HG03342 (cell line): Measurements from ENCODE around the gene HTR2B.
"Not testable (repeated sequence)": the region's sequence is repeated elsewhere in the genome, so short reads cannot be mapped to it uniquely, and the experiment has no call there.

ENCODE experiments used
- ATAC-seq: cut with Tn5 transposase; IDR thresholded peaks from one replicate; pipeline ENCODE4 v1.9.1; 2021; ENCODE audit warnings: mild to moderate bottlenecking, moderate library complexity; ENCODE audit not compliant: unreplicated experiment

The HTR2B gene

GRCh38 chr2:231134910-231135655 lies 10.2 kb upstream of the HTR2B start:
- no peak for ATAC-seq

DNA sequence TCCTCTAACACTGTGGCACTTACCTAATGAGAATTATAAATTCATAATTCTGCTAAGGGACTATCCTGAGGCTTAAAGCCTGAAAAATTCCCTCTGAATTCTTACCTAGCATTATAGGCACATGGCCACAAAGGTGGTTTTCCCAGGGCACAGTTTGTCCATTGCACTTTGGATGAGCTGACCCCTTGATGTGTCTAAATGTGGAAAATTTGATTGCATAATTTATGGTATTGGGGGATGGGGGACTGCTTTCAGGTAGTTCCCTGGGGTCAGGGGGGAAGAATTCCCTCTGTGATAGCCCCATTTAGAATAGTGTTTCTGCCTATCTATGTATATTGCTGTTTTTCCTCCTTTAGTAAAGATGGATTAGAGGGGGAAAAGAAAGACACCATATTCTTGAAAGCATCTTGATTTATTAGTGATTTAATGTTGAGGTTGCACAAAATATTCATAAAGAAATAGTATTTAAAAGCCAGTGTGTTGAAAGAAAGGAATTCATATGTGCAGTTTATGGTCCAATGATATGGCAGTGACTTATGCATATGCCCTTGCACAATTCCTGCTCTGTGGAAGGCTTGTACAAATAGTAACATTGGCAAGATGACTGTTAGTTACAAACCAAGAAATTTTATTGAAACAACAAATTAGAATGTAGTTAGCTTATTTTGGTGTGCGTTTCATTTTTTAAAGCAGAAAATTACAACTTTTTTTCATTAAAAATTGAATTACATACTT lies 8.7 kb upstream of the HTR2B start:
- no peak for ATAC-seq

GRCh38 chr2:231132129-231132528 lies 7.3 kb upstream of the HTR2B start:
- ATAC-seq: no peak

DNA sequence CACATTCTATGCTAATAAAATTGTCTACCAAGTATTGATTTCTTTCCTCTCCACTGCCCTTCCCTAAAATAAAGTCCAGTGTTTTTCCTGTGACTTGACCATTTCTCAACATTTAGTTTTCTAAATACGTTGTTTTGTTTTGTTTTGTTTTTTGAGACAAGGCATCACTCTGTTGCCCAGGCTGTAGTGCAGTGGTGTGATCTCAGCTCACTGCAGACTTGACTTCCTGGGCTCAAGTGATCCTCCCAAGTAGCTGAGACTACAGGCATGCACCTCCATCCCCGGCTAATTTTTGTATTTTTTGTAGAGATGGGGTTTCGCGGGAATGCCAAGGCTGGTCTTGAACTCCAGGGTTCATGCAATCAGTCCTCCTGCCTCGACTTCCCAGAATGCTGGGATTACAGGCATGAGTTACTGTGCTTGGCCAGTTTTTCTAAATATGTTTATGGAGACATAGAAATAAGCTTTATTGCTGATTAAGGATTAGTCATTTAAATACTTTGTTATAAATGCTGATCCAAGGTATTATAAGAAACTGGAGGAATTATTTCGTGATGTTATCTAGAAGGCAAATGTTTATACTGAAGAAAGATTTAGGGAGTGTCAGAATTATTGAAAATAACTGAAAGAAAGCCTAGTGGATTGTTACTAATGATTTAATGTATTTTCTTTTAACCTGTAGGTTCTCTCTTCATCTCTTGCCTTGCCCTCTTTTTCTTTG lies 5.7 kb upstream of the HTR2B start:
- no peak for ATAC-seq

DNA sequence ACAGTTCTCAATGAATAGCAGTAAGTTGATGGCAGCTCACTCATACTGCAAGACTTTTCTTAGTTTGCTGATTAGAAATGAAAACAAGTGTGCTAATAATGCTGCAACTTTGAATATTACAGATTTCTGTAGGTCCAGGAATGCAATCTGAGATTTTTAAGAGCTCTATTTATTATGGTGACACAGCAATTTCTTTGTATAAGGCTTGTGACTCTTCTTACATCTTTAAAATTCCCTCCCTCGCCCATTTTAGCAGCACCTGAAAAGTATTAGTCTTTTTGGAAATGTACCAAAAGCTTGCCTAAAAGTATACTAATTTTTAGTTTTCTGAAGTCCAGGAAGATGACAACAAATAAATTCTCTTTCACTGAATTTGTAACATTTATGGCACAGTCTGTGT lies 4.4 kb upstream of the HTR2B start:
- no peak for ATAC-seq

- no peak for ATAC-seq
Measured at GRCh38 chr2:231128541-231128940, 3.7 kb upstream of the HTR2B start.

- no peak for ATAC-seq
Measured at GRCh38 chr2:231127936-231128335, 3.1 kb upstream of the HTR2B start.

- no peak for ATAC-seq
Measured at GRCh38 chr2:231127480-231127879, 2.6 kb upstream of the HTR2B start.

GRCh38 chr2:231126123-231126522 lies 1.3 kb upstream of the HTR2B start:
- no peak for ATAC-seq

GRCh38 chr2:231123362-231123898 lies 1.4 kb downstream of the HTR2B start:
- no peak for ATAC-seq

GRCh38 chr2:231118614-231118942 lies 6.3 kb downstream of the HTR2B start:
- no peak for ATAC-seq

- no peak for ATAC-seq
Measured at GRCh38 chr2:231117922-231118613, 6.8 kb downstream of the HTR2B start.

GRCh38 chr2:231117148-231117547 lies 7.7 kb downstream of the HTR2B start:
- ATAC-seq: no peak

DNA sequence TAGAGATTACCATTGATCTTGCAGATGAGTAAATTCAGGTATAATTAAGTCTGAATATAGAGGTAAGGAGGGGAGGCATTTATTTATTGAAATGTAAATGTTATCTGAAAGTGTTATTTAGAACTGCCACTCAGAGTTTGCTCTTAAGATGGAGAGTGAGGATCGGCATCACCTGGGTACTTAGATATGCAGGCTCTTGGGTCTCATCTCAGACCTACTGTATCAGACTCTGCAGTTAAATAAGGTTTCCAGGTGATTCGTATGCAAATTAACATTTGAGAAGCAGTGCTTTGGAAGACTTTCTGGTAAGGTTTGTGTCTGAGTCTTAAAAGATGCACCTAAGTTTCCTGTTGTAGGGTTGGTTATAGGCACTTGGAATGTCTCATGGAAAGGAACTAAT lies 9.2 kb downstream of the HTR2B start:
- ATAC-seq: no peak

DNA sequence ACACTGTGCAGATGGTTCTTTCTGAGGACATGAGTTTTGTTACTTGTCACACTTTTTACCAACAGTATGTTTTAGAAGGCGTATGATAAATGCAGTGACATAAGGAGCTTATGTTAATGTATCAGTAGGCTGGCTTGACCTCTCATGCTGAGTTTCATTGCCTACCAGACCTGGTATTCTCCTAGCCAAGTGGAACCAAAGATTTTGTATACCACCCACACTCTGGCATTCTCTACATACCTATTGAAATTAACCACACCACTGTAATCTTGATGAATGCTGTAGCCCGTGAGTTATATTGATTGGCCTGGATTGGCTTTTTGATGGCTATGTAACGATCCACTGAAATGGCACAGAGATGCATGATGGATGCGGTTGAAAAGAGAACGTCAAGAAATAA lies 11.4 kb downstream of the HTR2B start:
- no peak for ATAC-seq

- ATAC-seq: no peak
Measured at GRCh38 chr2:231111987-231112386, 12.9 kb downstream of the HTR2B start.

DNA sequence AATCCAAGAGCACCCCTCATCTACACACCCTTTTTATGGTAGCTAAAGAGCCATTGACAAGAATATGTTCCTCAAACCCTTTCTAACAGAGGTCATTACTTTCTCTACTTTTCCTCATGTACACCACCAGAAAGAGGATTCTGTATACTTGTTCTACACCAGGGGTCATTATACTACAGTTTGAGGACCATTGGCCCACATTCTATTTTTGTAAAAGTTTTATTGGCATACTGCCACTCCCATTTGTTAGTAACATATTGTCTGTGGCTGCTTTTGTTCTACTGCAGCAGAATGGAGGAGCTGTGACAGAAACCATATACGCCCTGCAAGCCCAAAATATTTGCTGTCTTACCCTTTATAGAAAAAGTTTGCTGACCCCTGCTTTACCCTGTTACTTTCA lies 14.3 kb downstream of the HTR2B start:
- no peak for ATAC-seq

DNA sequence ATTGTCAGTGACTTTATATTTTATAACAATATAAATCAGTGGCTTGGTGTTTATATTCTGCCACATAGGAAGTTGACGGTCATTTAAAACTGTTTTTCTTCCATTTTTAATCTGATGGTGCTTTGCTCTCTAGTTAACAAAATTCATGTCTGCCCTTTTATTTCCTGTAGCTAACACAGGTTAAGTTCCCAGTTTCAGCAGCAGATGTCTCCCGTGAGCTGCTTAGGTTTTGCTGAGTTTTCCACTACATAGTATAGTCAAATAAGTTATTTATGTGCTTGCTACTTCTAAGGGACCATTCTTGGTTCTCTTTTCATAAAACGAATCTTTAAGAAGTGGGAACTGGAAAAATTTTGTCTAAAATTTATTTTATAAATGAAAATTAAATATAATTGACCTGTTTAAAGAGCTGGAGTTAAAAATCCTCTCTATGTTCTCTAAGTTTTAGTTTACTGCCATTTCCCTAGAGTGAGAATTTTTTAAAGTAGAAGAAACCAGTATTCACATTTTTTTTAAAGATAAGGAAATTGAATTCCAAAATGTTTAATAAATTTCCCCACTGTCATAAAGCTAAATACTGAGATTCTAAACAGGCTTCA lies 20.6 kb downstream of the HTR2B start:
- ATAC-seq: peak; percentile 61

DNA sequence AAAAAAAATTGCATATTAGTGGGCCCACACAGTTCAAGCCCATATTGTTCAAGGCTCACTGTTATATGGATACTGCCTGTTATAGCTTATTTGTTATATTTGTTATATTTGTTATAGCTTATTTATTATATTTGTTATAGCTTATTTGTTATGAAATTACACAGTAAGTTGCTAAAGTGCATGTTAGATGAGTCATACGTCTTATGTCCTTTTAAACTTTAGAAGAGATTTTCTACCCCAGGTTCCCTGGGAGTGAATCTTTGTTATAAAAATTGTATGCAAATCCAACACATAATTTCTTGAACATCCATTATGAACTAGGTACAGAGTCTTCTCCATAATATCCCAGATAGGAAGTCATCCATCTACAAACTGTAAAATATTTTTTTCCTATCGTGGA lies 22.1 kb downstream of the HTR2B start:
- ATAC-seq: no peak

GRCh38 chr2:231100990-231101389 lies 23.9 kb downstream of the HTR2B start:
- no peak for ATAC-seq

DNA sequence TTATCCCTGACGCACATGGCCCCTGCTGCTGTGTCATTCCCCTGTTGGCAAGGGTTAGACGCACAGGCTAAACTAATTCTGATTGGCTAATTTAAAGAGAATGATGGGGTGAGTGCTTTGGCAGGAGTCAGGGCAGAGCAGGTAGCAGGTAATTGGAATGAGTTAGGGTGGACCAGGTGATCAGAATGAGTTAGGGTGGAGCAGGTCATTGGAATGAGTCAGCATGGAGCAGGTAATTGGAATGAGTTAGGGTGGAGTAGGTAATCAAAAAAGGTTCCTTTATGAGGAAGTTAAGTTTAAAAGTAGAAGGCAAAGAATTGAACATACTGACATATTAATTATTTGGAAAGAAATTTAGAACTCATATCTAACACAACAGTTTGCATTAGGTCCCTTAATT lies 24.5 kb downstream of the HTR2B start:
- ATAC-seq: not testable (repeated sequence)
